Tibial nerve (tissue), 3 donors: Measurements from ENCODE around the gene MCRS1.
"Not testable (repeated sequence)": the region's sequence is repeated elsewhere in the genome, so short reads cannot be mapped to it uniquely, and the experiment has no call there.

ENCODE experiments used
- POLR2A ChIP-seq, 2 donors: fragments of 450-650 bp; IDR thresholded peaks; one replicate each; pipeline ENCODE4 v1.6.1; 2017; ENCODE audit warnings: antibody characterized with exemption in 2 of 2, mild to moderate bottlenecking in 2 of 2, moderate library complexity in 2 of 2
- TF ChIP-seq, protein P1 (sequence below), 5 experiments: fragments of 200-600 bp in 3 of 5; fragments of 450-650 bp in 2 of 5; sonication (generic) in 3 of 5; IDR thresholded peaks; one replicate each; pipeline ENCODE4 v1.5.1; 2016 to 2019; ENCODE audit warnings: antibody characterized with exemption in 5 of 5, mild to moderate bottlenecking in 3 of 5, moderate library complexity in 2 of 5

GRCh38 chr12:49605539-49605938, 37.6 kb upstream of the MCRS1 start, which contains the start of gene FAM186B:
- not testable (repeated sequence) for TF ChIP-seq POLR2A (IDR thresholded peaks at IDR 0.05)
- TF ChIP-seq, protein P1, sequence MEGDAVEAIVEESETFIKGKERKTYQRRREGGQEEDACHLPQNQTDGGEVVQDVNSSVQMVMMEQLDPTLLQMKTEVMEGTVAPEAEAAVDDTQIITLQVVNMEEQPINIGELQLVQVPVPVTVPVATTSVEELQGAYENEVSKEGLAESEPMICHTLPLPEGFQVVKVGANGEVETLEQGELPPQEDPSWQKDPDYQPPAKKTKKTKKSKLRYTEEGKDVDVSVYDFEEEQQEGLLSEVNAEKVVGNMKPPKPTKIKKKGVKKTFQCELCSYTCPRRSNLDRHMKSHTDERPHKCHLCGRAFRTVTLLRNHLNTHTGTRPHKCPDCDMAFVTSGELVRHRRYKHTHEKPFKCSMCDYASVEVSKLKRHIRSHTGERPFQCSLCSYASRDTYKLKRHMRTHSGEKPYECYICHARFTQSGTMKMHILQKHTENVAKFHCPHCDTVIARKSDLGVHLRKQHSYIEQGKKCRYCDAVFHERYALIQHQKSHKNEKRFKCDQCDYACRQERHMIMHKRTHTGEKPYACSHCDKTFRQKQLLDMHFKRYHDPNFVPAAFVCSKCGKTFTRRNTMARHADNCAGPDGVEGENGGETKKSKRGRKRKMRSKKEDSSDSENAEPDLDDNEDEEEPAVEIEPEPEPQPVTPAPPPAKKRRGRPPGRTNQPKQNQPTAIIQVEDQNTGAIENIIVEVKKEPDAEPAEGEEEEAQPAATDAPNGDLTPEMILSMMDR (IDR thresholded peaks at IDR 0.05), result not testable (repeated sequence)
